PC-3 (cell line): ENCODE measurements around the gene ZNF384.

Experiments used
- CTCF ChIP-seq: fragments of 300-600 bp; sonication (generic); conservative IDR thresholded peaks from 2 replicates; pipeline ENCODE4 v1.5.1; 2017; ENCODE audit warnings: antibody characterized with exemption, low read depth, mild to moderate bottlenecking, low read length
- EZH2 ChIP-seq: fragments of 300-600 bp; sonication (generic); IDR thresholded peaks from one replicate; pipeline ENCODE4 v1.6.1; 2017; ENCODE audit warnings: antibody characterized with exemption, mild to moderate bottlenecking, low read length; ENCODE audit not compliant: unreplicated experiment
- EZH2phosphoT487 ChIP-seq: fragments of 300-600 bp; sonication (generic); IDR thresholded peaks from 2 replicates; pipeline ENCODE4 v1.6.1; 2018; ENCODE audit warnings: mild to moderate bottlenecking, antibody characterized with exemption, low read length, borderline replicate concordance

- TF ChIP-seq CTCF (no peak), EZH2 (no peak), EZH2phosphoT487 (no peak)
Observed at GRCh38 chr12:6730169-6730568, 41.0 kb upstream of the ZNF384 start.
